Heart right ventricle (tissue), 16 donors: ENCODE results near the gene MRAP. TPM values are rescaled to one million over a fixed set of nuclear protein-coding genes. Genes with fewer than 3 reads are reported as not detected.

Source experiments
- ATAC-seq, 8 donors: fragments of 200-7000 bp; cut with Tn5 transposase; one replicate each; pipeline ENCODE4 v1.9.1; 2020; ENCODE audit warnings: mild to moderate bottlenecking in 8 of 8, moderate library complexity in 8 of 8, moderate number of reproducible peaks in 1 of 8
- DNase-seq, 2 donors: peaks; one replicate each; pipeline ENCODE4 v3.0.0-alpha.2; 2020
- H3K27ac ChIP-seq, 10 donors: fragments of 200-600 bp; sonication (generic) in 2 of 10; one replicate each; pipeline versions ENCODE4 v1.5.0 to v1.8.0; 2020 to 2022; ENCODE audit warnings: mild to moderate bottlenecking in 3 of 10
- H3K27me3 ChIP-seq, 7 donors: fragments of 200-600 bp; one replicate each; pipeline ENCODE4 v1.8.0; 2021 to 2022; ENCODE audit warnings: mild to moderate bottlenecking in 2 of 7
- H3K36me3 ChIP-seq, 9 donors: fragments of 200-600 bp; sonication (generic) in 1 of 9; one replicate each; pipeline versions ENCODE4 v1.5.0 to v1.8.0; 2020 to 2022; ENCODE audit warnings: mild to moderate bottlenecking in 2 of 9
- H3K4me1 ChIP-seq, 9 donors: fragments of 200-600 bp; sonication (generic) in 1 of 9; one replicate each; pipeline versions ENCODE4 v1.5.0 to v1.8.0; 2020 to 2022; ENCODE audit warnings: mild to moderate bottlenecking in 4 of 9
- H3K4me3 ChIP-seq, 10 donors: fragments of 200-600 bp; sonication (generic) in 2 of 10; one replicate each; pipeline versions ENCODE4 v1.5.0 to v1.8.0; 2020 to 2022; ENCODE audit warnings: mild to moderate bottlenecking in 7 of 10, moderate library complexity in 2 of 10
- H3K9me3 ChIP-seq, 11 donors: fragments of 200-600 bp in 10 of 11; sonication (generic) in 2 of 11; one replicate each; pipeline versions ENCODE4 v1.5.0 to v1.8.0; 2013 to 2022; ENCODE audit warnings: mild to moderate bottlenecking in 2 of 11, control low read depth in 1 of 11, moderate library complexity in 1 of 11
- CTCF ChIP-seq, 9 donors: fragments of 200-600 bp; sonication (generic) in 2 of 9; IDR thresholded peaks; one replicate each; pipeline versions ENCODE4 v1.5.0 to v1.8.0; 2021 to 2022; ENCODE audit warnings: antibody characterized with exemption in 9 of 9, mild to moderate bottlenecking in 5 of 9, moderate library complexity in 1 of 9
- WGBS, 2 donors: extraction: QIAGEN DNeasy Blood & Tissue Kit; methylation state at CpG; one replicate each; pipeline ENCODE4 v1.1.7; 2013; ENCODE audit warnings: inconsistent platforms in 1 of 2; 5-methylcytosine and 5-hydroxymethylcytosine counted together
- intact Hi-C, 10 donors: fragments of 100-400 bp; cut with DNase I; formaldehyde crosslinking; loops; one replicate each; pipeline versions ENCODE4 v1.11.1 to v1.14.2; 2022
- long read RNA-seq, 3 donors: library from polyadenylated mRNA; unstranded; transcript quantifications; one replicate each; pipeline ENCODE4 v2.0.0, GENCODE V29; 2020 to 2021
- polyA plus RNA-seq, 2 donors: library from polyadenylated mRNA; stranded (reverse); fragments of 200-250 nt; gene quantifications; one replicate each; pipeline ENCODE4 v1.2.3, GENCODE V29; 2013
- total RNA-seq, 10 donors: library from RNA; stranded (reverse); fragmentation: NEBNext Ultra II Directional in 3 of 10; extraction: Animal tissue kit (Norgen Biotek cat#: 25700) in 3 of 10; gene quantifications; one replicate each; pipeline versions ENCODE4 v1.2.1 to v1.2.4, GENCODE V29; 2021 to 2023
- donor health status: Arrhythmogenic right ventricular cardiomyopathy.
- donor health status: ischemic (EF 13 %, LVEDD 7.1; RV severe dilation, severe dysfunction).
- donor health status: healthy with polysubstance abuse.
- donor health status: DM: no; HTN: yes; CAD: no.
- donor health status: DM: no; HTN: no; CAD: no.
- donor health status: ischemic (EF 25% LVEDD 6.9; RV normal size, moderate dysfunction).
- donor health status: ischemic (EF 25% LVEDD 5.7; RV mildly dilated, moderate dysfunction).
- donor health status: healthy.
- donor health status: DM: yes; HTN: yes; CAD: no.
- donor health status: Ischemic cardiomyopathy.
- donor health status: ischemic (EF 35%, LVEDD 5.7; RV mildly dilated, moderate dysfunction).
- donor health status: nonischemic (EF 11% LVEDD 7.7; RV severe dilation, severe dysfunction).
- donor health status: DM: yes; HTN: yes; CAD: no.
- donor health status: PGD.
- donor health status: ischemic (EF 29% LVEDD 5.4; RV normal size, mild dysfunction).
- donor health status: nonischemic (EF 23%, LVEDD 6.1; RV moderate dilation, normal function).

MRAP gene
- 1 to 10 TPM in 1 of 10 donors, under 1 TPM in 4, not detected in 5; 0.63 to 6.6 (median 0.77) TPM for total RNA-seq
- polyA plus RNA-seq = 10 to 100 TPM in 1 of 2 donors, 1 to 10 TPM in 1; 1.5 to 10.5 TPM
- long read RNA-seq, donor 1, partial matches to known transcripts = 0 of 1 reads
- long read RNA-seq, donor 1, other reads (novel, unspliced or antisense) = 0 of 1 reads
- long read RNA-seq, donor 2, partial matches to known transcripts = 0 of 1 reads
- long read RNA-seq, donor 2, other reads (novel, unspliced or antisense) = 1 of 1 reads
- long read RNA-seq, donor 3 = 0 reads

DNA sequence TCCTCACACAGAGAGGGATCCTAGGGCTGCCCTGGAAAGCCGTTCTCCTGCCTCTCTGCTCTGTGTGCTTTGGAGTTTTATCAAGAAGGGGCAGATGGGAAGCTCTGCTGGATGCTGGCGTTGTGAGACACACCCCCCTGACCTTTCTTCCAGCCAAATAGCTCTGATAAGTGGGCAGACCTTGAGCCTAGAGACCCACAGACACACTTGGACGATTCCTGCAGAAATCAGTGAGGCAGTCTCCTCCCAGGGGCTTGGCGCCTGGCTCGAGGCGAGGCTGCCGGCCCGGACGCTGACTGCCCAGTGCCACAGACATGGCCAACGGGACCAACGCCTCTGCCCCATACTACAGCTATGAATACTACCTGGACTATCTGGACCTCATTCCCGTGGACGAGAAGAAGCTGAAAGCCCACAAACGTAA is at the start of gene MRAP:
Gene MRAP (plus strand): TSS at position 198 of the 424 bp plus-strand sequence. CDS start 117 bp downstream, at position 315.
- Histone ChIP-seq H3K4me1 (no peaks in the 10 kb centered on the region), H3K27ac (no peak within 1 kb of the TSS), H3K27me3 (no peaks in the 10 kb centered on the region), H3K4me3 (no peak within 1 kb of the TSS), H3K36me3 (peaks cover 0 to 8% (median 0%) of the 10 kb centered on the region in 9 donors), H3K9me3 (no peaks in the 10 kb centered on the region)
- intact Hi-C loops = no loop called here
- 75 to 78% methylated on average over 14 of the region's 14 CpGs for WGBS, 2 donors
- peak in 2 of 8 donors; percentile 39 to 60 for ATAC-seq
- TF ChIP-seq CTCF (IDR thresholded peaks at IDR 0.05) = no peak
- no peak for DNase-seq

DNA sequence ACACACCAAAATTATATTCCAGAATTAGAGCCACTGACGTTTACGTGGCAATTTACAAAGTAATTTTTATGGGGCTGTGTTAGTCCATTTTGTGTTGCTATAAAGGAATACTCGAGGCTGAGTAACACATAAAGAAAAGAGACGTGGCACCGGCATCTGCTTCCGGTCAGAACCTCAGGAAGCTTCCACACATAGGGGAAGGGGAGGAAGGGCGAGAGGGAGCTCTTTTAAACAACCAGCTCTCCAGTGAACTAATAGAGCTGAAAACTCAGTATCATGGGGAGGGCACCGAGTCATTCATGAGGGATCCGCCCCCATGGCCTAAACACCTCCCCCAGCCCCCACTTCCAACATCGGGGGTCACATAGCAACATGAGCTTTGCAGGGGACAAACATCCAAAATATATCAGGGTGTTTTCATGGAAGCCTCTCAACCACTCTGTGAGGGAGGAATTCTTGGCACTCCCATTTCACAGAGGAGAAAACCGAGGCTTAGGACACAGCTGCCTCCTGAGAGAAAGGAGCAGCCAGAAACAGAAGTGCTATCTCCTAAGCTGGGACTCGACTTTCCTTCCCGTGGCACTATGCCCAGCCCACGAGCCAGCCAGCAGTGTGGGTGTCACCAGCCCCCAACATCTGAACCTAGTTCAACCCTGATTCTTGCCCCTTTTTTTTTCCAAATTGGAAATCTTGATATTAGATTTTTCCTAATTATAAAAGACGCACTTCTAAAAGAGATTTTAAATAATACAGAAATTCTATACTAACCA is 49.0 kb upstream of the MRAP start:
- Histone ChIP-seq H3K27ac (peak overlapping the region in 1 of 10 donors; percentile 26), H3K9me3 (peaks cover 0 to 5% (median 0%) of the 10 kb centered on the region in 11 donors), H3K36me3 (no peaks in the 10 kb centered on the region), H3K4me1 (peaks cover 0 to 21% (median 13%) of the 10 kb centered on the region in 9 donors), H3K27me3 (no peaks in the 10 kb centered on the region), H3K4me3 (no peak overlapping the region)
- intact Hi-C loops = loop anchor here in 5 of 10 donors (10.0 kb wide), 5 partner anchors 115 to 465 kb away; no protein-coding TSS in a partner anchor
- no peak for TF ChIP-seq CTCF (IDR thresholded peaks at IDR 0.05)
- DNase-seq = no peak
- 74 to 80% methylated on average over 15 of the region's 15 CpGs for WGBS, 2 donors
- no peak for ATAC-seq

- DNase-seq (no peak), ATAC-seq (no peak)
- no peak overlapping the region for H3K27ac ChIP-seq
- H3K9me3 ChIP-seq = peaks cover 0 to 5% (median 0%) of the 10 kb centered on the region in 11 donors
- H3K4me3 ChIP-seq = no peak overlapping the region
- peaks cover 7 to 33% (median 21%) of the 10 kb centered on the region in 9 donors for H3K4me1 ChIP-seq
- no peaks in the 10 kb centered on the region for H3K36me3 ChIP-seq
- H3K27me3 ChIP-seq = no peaks in the 10 kb centered on the region
- intact Hi-C loops = loop anchor here in 5 of 10 donors (10.0 kb wide), 5 partner anchors 117 to 467 kb away; no protein-coding TSS in a partner anchor
- no peak for TF ChIP-seq CTCF (IDR thresholded peaks at IDR 0.05)
Observed at GRCh38 chr21:32252136-32252535, 46.5 kb upstream of the MRAP start.

DNA sequence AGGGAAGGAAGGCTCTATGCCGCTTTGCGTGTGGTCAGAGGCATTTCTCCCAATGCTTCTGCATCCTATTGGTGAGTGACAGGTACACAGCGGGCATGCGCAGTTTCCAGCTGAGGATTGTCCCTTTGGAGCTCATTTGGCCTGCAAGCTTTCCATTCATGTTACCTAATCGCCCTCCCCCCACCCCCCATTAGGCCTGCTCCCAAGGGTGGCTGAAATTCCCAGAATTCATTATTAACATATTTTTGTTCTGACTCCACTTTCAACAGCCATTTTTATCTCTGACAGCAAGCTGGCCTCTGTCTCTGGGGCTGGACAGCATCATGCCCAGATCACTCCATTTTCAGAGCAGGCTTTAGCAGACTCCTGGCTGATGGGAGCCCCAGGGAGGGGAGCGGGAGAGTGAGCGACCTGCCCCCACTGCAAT is 45.4 kb upstream of the MRAP start:
- Histone ChIP-seq H3K9me3 (peaks cover 0 to 5% (median 0%) of the 10 kb centered on the region in 11 donors), H3K27me3 (no peaks in the 10 kb centered on the region), H3K4me3 (no peak overlapping the region), H3K36me3 (no peaks in the 10 kb centered on the region), H3K4me1 (peaks cover 7 to 44% (median 26%) of the 10 kb centered on the region in 9 donors), H3K27ac (peak overlapping the region in 4 of 10 donors; percentile 51 to 71 (median 56))
- DNase-seq (peak; percentile 36 to 61), ATAC-seq (peak; percentile 71 to 89 (median 80))
- no peak for TF ChIP-seq CTCF (IDR thresholded peaks at IDR 0.05)
- WGBS, 2 donors = 27 to 46% methylated on average over 7 of the region's 7 CpGs
- intact Hi-C loops = loop anchor here in 5 of 10 donors (10.0 kb wide), 5 partner anchors 118 to 468 kb away; no protein-coding TSS in a partner anchor
